H1 (cell line): ENCODE data around the gene FAM210A.

ENCODE experiments used
- CHD2 ChIP-seq: IDR thresholded peaks from 2 replicates; pipeline ENCODE4 v1.6.1; 2012; ENCODE audit warnings: low read length, improper control_type of control experiment
- EZH2 ChIP-seq: fragments of 200-600 bp; sonication (generic); IDR thresholded peaks from 2 replicates; pipeline ENCODE4 v1.7.1; 2012; ENCODE audit warnings: low read depth, mild to moderate bottlenecking, moderate library complexity, low read length, inconsistent platforms; ENCODE audit not compliant: severe bottlenecking
- NRF1 ChIP-seq: IDR thresholded peaks from 2 replicates; pipeline ENCODE4 v1.6.1; 2011; ENCODE audit warnings: mild to moderate bottlenecking, low read depth, low read length, improper control_type of control experiment
- POLR2A ChIP-seq, 2 experiments: IDR thresholded peaks; 1 replicate in 1 of 2; 2 replicates in 1 of 2; pipeline ENCODE4 v1.6.1; 2011; ENCODE audit warnings: low read depth in 2 of 2, low read length in 2 of 2, mild to moderate bottlenecking in 2 of 2; ENCODE audit errors: control extremely low read depth in 1 of 2
- POLR2AphosphoS5 ChIP-seq: IDR thresholded peaks from 2 replicates; pipeline ENCODE4 v1.6.1; 2011; ENCODE audit warnings: low read depth, low read length
- RBBP5 ChIP-seq: IDR thresholded peaks from 2 replicates; pipeline ENCODE4 v1.7.1; 2012; ENCODE audit warnings: low read depth, mild to moderate bottlenecking, inconsistent platforms, low read length, moderate library complexity, borderline replicate concordance
- RNF2 ChIP-seq: fragments of 200-900, 300-1000 bp; sonication (generic); IDR thresholded peaks from 2 replicates; pipeline ENCODE4 v1.7.1; 2016; ENCODE audit warnings: borderline replicate concordance, low read depth, mild to moderate bottlenecking, antibody characterized with exemption, low read length; ENCODE audit not compliant: poor library complexity, severe bottlenecking; ENCODE audit errors: missing control alignments
- SP1 ChIP-seq: IDR thresholded peaks from 2 replicates; pipeline ENCODE4 v1.6.1; 2011; ENCODE audit warnings: low read depth, low read length
- TAF1 ChIP-seq: IDR thresholded peaks from 2 replicates; pipeline ENCODE4 v1.6.1; 2011; ENCODE audit warnings: mild to moderate bottlenecking, low read depth, low read length
- TCF12 ChIP-seq: IDR thresholded peaks from 2 replicates; pipeline ENCODE4 v1.6.1; 2011; ENCODE audit warnings: low read depth, mild to moderate bottlenecking, low read length
- TEAD4 ChIP-seq: IDR thresholded peaks from 2 replicates; pipeline ENCODE4 v1.6.1; 2012; ENCODE audit warnings: low read depth, low read length, inconsistent platforms, mixed read lengths
- TF ChIP-seq, protein P1 (sequence below), 3 experiments: IDR thresholded peaks; 1 replicate in 2 of 3; 2 replicates in 1 of 3; pipeline versions ENCODE4 v1.5.1 to v1.6.1; 2011; ENCODE audit warnings: low read length in 3 of 3, mild to moderate bottlenecking in 3 of 3, inconsistent platforms in 2 of 3, low read depth in 1 of 3, moderate library complexity in 1 of 3; ENCODE audit not compliant: insufficient read depth in 1 of 3; ENCODE audit errors: control extremely low read depth in 1 of 3
- TF ChIP-seq, protein P2 (sequence below): IDR thresholded peaks from 2 replicates; pipeline ENCODE4 v1.6.1; 2011; ENCODE audit warnings: low read length, improper control_type of control experiment
- TF ChIP-seq, protein P3 (sequence below): IDR thresholded peaks from 2 replicates; pipeline ENCODE4 v1.6.1; 2011; ENCODE audit warnings: low read depth, mild to moderate bottlenecking, low read length; ENCODE audit not compliant: insufficient read depth

- TF ChIP-seq EZH2 = no peak
- no peak for TF ChIP-seq RNF2
- no peak for TF ChIP-seq POLR2A (IDR thresholded peaks at IDR 0.05; ENCODE audit: control extremely low read depth in 1 of 2, low read depth in 2 of 2, low read length in 2 of 2)
- TF ChIP-seq TCF12 = no peak
- TF ChIP-seq, protein P1, sequence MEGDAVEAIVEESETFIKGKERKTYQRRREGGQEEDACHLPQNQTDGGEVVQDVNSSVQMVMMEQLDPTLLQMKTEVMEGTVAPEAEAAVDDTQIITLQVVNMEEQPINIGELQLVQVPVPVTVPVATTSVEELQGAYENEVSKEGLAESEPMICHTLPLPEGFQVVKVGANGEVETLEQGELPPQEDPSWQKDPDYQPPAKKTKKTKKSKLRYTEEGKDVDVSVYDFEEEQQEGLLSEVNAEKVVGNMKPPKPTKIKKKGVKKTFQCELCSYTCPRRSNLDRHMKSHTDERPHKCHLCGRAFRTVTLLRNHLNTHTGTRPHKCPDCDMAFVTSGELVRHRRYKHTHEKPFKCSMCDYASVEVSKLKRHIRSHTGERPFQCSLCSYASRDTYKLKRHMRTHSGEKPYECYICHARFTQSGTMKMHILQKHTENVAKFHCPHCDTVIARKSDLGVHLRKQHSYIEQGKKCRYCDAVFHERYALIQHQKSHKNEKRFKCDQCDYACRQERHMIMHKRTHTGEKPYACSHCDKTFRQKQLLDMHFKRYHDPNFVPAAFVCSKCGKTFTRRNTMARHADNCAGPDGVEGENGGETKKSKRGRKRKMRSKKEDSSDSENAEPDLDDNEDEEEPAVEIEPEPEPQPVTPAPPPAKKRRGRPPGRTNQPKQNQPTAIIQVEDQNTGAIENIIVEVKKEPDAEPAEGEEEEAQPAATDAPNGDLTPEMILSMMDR (IDR thresholded peaks at IDR 0.05; ENCODE audit: control extremely low read depth in 1 of 3, insufficient read depth in 1 of 3, low read depth in 1 of 3, low read length in 3 of 3) = no peak
- peak; percentile 41; the same call in 1 of the 2 replicates for TF ChIP-seq POLR2AphosphoS5
- TF ChIP-seq, protein P2, sequence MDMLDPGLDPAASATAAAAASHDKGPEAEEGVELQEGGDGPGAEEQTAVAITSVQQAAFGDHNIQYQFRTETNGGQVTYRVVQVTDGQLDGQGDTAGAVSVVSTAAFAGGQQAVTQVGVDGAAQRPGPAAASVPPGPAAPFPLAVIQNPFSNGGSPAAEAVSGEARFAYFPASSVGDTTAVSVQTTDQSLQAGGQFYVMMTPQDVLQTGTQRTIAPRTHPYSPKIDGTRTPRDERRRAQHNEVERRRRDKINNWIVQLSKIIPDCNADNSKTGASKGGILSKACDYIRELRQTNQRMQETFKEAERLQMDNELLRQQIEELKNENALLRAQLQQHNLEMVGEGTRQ = no peak
- TF ChIP-seq TAF1 = no peak; the same call in 1 of the 2 replicates
- no peak for TF ChIP-seq RBBP5
- no peak for TF ChIP-seq NRF1
- no peak for TF ChIP-seq CHD2
- TF ChIP-seq, protein P3, sequence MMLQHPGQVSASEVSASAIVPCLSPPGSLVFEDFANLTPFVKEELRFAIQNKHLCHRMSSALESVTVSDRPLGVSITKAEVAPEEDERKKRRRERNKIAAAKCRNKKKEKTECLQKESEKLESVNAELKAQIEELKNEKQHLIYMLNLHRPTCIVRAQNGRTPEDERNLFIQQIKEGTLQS = no peak
- TF ChIP-seq SP1 = no peak
- TF ChIP-seq TEAD4 = no peak
Observed at GRCh38 chr18:13726972-13727331, 594 bp upstream of the FAM210A start.
